ENCODE results near the gene SOX2. TPM values are rescaled to one million over a fixed set of nuclear protein-coding genes. Genes with fewer than 3 reads are reported as not detected.

Gene SOX2
- total RNA-seq, 1 experiment from 2014 or later = not detected

- H3K4me3 ChIP-seq (ENCODE audit: low read length) = no peak overlapping the region
- no peaks in the 10 kb centered on the region for H3K9me2 ChIP-seq (replicated peaks; ENCODE audit: low read length)
- ChIA-PET POLR2A (ENCODE audit: unreplicated experiment) (no interaction called here), CTCF (no interaction called here)
- H4K20me1 ChIP-seq (ENCODE audit: low read length) = no peaks in the 10 kb centered on the region
- H3F3A ChIP-seq (ENCODE audit: low read length, unreplicated experiment) = no peaks in the 10 kb centered on the region
- H3K4me1 ChIP-seq (ENCODE audit: insufficient read depth, low read length) = no peaks in the 10 kb centered on the region
- no peaks in the 10 kb centered on the region for H3K79me2 ChIP-seq (ENCODE audit: low read length)
- no peak overlapping the region for H3K9ac ChIP-seq (ENCODE audit: low read length)
- H3K27me3 ChIP-seq (ENCODE audit: low read length) = peaks cover 94% of the 10 kb centered on the region
- no peaks in the 10 kb centered on the region for H3K9me3 ChIP-seq (ENCODE audit: low read length)
- H3K36me3 ChIP-seq (ENCODE audit: low read depth, low read length) = no peaks in the 10 kb centered on the region
- ATAC-seq (no peak), DNase-seq (no peak)
- no TSS peak for BruUV-seq (replicated peaks)
- intact Hi-C loops (cut with micrococcal nuclease) = no loop called here
- no peak for TF ChIP-seq CTCF (conservative IDR thresholded peaks at IDR 0.05; ENCODE audit: low read depth, low read length)
- TF ChIP-seq EZH2phosphoT487 (IDR thresholded peaks at IDR 0.05; ENCODE audit: borderline replicate concordance, low read length) = no peak
- no peak for TF ChIP-seq EZH2 (IDR thresholded peaks at IDR 0.05; ENCODE audit: low read length, unreplicated experiment)
- H3K27ac ChIP-seq (ENCODE audit: low read length) = no peak overlapping the region
- H3K4me2 ChIP-seq (ENCODE audit: low read length) = no peak overlapping the region
- H2AFZ ChIP-seq (ENCODE audit: low read length) = no peak overlapping the region
These were observed 9.5 kb downstream of the SOX2 start for GRCh38 chr3:181721046-181721875.

- Histone ChIP-seq H3K4me3 (ENCODE audit: low read length) (no peak overlapping the region), H3K9me3 (ENCODE audit: low read length) (no peaks in the 10 kb centered on the region), H2AFZ (ENCODE audit: low read length) (no peak overlapping the region), H3F3A (ENCODE audit: low read length, unreplicated experiment) (no peaks in the 10 kb centered on the region), H3K79me2 (ENCODE audit: low read length) (no peaks in the 10 kb centered on the region), H4K20me1 (ENCODE audit: low read length) (no peaks in the 10 kb centered on the region), H3K9me2 (replicated peaks; ENCODE audit: low read length) (no peaks in the 10 kb centered on the region), H3K9ac (ENCODE audit: low read length) (no peak overlapping the region), H3K27me3 (ENCODE audit: low read length) (peaks cover 94% of the 10 kb centered on the region), H3K27ac (ENCODE audit: low read length) (no peak overlapping the region), H3K36me3 (ENCODE audit: low read depth, low read length) (no peaks in the 10 kb centered on the region), H3K4me2 (ENCODE audit: low read length) (no peak overlapping the region), H3K4me1 (ENCODE audit: insufficient read depth, low read length) (no peaks in the 10 kb centered on the region)
- TF ChIP-seq EZH2 (IDR thresholded peaks at IDR 0.05; ENCODE audit: low read length, unreplicated experiment) (no peak), EZH2phosphoT487 (IDR thresholded peaks at IDR 0.05; ENCODE audit: borderline replicate concordance, low read length) (no peak), CTCF (conservative IDR thresholded peaks at IDR 0.05; ENCODE audit: low read depth, low read length) (no peak)
- no peak for DNase-seq
- POLR2A ChIA-PET (ENCODE audit: unreplicated experiment) = no interaction called here
- BruUV-seq (replicated peaks) = no TSS peak
- CTCF ChIA-PET = no interaction called here
- intact Hi-C loops (cut with micrococcal nuclease) = no loop called here
- ATAC-seq = no peak
These were observed 10.4 kb downstream of the SOX2 start for GRCh38 chr3:181722156-181722555.

- H3K79me2 ChIP-seq (ENCODE audit: low read length) = no peaks in the 10 kb centered on the region
- BruUV-seq (replicated peaks) = no TSS peak
- CTCF ChIA-PET = no interaction called here
- no peak overlapping the region for H2AFZ ChIP-seq (ENCODE audit: low read length)
- H3F3A ChIP-seq (ENCODE audit: low read length, unreplicated experiment) = no peaks in the 10 kb centered on the region
- H3K4me1 ChIP-seq (ENCODE audit: insufficient read depth, low read length) = no peaks in the 10 kb centered on the region
- no peaks in the 10 kb centered on the region for H3K9me3 ChIP-seq (ENCODE audit: low read length)
- TF ChIP-seq EZH2 (IDR thresholded peaks at IDR 0.05; ENCODE audit: low read length, unreplicated experiment) (no peak), EZH2phosphoT487 (IDR thresholded peaks at IDR 0.05; ENCODE audit: borderline replicate concordance, low read length) (no peak), CTCF (conservative IDR thresholded peaks at IDR 0.05; ENCODE audit: low read depth, low read length) (no peak)
- H3K36me3 ChIP-seq (ENCODE audit: low read depth, low read length) = no peaks in the 10 kb centered on the region
- H3K9ac ChIP-seq (ENCODE audit: low read length) = no peak overlapping the region
- intact Hi-C loops (cut with micrococcal nuclease) = no loop called here
- no peak for DNase-seq
- H3K4me2 ChIP-seq (ENCODE audit: low read length) = no peak overlapping the region
- no peaks in the 10 kb centered on the region for H3K9me2 ChIP-seq (replicated peaks; ENCODE audit: low read length)
- no peak overlapping the region for H3K4me3 ChIP-seq (ENCODE audit: low read length)
- POLR2A ChIA-PET (ENCODE audit: unreplicated experiment) = no interaction called here
- no peak for ATAC-seq
- H4K20me1 ChIP-seq (ENCODE audit: low read length) = no peaks in the 10 kb centered on the region
- H3K27me3 ChIP-seq (ENCODE audit: low read length) = peaks cover 94% of the 10 kb centered on the region
- H3K27ac ChIP-seq (ENCODE audit: low read length) = no peak overlapping the region
These were observed 11.2 kb downstream of the SOX2 start for GRCh38 chr3:181722766-181723425.

Data from PC-3 (cell line).